DOHH2 (cell line): ENCODE results near the gene LPIN3.

Experiments used
- CTCF ChIP-seq: fragments of 200-600 bp; sonication (generic); IDR thresholded peaks from one replicate; pipeline ENCODE4 v1.5.1; 2014; ENCODE audit warnings: antibody characterized with exemption, mild to moderate bottlenecking, low read depth, low read length; ENCODE audit not compliant: poor library complexity, severe bottlenecking
- EZH2phosphoT487 ChIP-seq: fragments of 200-600 bp; sonication (generic); IDR thresholded peaks from 2 replicates; pipeline ENCODE4 v1.6.1; 2017; ENCODE audit warnings: borderline replicate concordance, mild to moderate bottlenecking, antibody characterized with exemption, low read length, moderate library complexity, mixed read lengths

GRCh38 chr20:41366546-41367392, 26.1 kb downstream of the LPIN3 start, which contains the start of gene EMILIN3:
- no peak for TF ChIP-seq EZH2phosphoT487
- TF ChIP-seq CTCF = no peak
